ENCODE results near the gene EI24.
A peak's percentile ranks its signal among the peaks of the same experiment; 100 is the strongest.

Gene EI24

GRCh38 chr11:125583496-125583895, 14.2 kb downstream of the EI24 start:
- DNase-seq: no peak

DNA sequence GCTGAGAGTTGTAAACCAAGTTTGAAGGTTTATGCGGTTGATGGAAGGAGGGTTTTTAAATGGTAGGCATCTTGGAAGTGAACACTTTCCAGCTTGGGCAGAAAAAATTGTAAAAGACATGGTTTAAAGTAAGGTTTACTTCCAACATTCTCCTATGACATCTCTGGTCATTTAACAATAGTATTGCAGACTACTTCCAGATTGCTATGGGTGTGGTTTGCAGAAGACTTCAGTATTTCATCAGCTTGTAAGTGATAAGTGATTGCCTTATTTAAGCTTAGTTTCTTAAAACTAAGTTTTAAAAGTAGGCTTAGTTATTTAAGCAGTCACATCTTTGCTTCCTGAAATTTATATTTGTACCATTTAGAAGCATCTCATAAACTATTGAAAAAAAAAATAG, 16.2 kb downstream of the EI24 start:
- DNase-seq: no peak

DNA sequence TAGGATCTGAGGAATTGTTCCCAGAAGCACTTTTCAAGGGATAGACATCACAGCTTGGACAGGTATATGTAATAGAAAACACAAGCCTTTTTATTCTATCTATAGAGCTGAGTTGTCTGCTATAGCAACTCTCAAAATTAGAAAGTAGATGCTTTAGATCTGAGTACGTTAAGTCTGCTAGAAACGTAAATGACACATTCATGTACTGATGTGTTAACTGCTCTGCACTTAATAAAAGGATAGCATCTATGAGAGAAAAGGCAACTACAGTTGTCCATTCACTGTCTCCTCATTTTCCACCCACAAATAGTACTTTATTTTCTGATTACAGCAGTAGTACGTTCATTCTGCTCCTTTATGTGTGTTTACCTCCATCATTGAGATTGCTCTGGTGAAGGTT, 17.3 kb downstream of the EI24 start:
- DNase-seq: no peak

DNA sequence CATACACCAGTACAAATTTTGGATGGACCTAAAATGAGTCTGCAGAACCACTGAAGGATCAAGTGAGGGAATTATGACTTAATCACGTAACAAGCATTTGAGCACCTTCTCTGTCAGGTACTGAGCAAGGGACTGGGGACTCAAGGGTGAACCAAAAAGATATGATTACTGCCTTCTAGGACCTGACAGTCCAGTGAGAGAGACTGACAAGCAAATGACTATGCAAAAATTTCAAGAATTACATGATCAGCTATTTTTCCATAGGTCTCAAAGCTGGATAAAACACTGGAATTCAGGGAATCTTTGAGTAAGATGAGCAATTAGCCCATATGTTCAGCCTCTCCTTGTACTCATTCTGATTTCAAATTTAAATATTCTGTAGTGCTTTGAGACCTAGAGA, 18.2 kb downstream of the EI24 start:
- DNase-seq: no peak

- no peak for DNase-seq
Measured at GRCh38 chr11:125588505-125588904, 19.2 kb downstream of the EI24 start.

DNA sequence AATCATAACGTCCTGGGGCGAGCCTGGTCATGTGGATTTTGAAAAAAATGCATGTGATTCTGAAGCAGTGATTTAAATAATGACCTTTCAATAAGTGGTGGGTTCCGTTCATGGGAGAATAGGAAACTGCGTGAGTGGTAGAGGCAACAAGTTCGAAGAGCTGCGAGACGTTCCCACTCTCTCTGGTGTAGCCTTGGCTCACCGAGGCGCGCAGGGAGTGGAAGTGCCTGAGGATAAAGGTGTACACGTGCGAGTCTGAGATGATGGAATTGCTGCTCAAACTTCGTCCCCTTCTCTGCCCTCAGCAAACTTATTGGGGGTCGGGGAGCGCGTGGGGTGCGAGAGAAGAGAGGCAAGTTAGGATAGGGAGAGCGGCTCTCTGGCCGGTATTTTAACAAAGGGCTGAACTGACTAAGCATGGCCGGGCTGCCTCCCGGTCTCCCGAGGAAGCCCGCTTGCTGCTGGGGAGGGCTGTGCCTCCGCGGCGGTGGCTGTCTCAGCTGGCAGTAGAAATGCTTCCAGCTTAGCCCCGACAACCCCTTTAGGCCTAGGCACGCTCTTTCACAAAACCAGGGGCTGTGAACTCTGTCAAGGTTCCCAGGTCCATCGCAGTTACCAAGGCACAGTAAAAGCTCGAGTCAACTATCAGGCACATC, 22.5 kb downstream of the EI24 start:
- peak; percentile 39 for DNase-seq

DNA sequence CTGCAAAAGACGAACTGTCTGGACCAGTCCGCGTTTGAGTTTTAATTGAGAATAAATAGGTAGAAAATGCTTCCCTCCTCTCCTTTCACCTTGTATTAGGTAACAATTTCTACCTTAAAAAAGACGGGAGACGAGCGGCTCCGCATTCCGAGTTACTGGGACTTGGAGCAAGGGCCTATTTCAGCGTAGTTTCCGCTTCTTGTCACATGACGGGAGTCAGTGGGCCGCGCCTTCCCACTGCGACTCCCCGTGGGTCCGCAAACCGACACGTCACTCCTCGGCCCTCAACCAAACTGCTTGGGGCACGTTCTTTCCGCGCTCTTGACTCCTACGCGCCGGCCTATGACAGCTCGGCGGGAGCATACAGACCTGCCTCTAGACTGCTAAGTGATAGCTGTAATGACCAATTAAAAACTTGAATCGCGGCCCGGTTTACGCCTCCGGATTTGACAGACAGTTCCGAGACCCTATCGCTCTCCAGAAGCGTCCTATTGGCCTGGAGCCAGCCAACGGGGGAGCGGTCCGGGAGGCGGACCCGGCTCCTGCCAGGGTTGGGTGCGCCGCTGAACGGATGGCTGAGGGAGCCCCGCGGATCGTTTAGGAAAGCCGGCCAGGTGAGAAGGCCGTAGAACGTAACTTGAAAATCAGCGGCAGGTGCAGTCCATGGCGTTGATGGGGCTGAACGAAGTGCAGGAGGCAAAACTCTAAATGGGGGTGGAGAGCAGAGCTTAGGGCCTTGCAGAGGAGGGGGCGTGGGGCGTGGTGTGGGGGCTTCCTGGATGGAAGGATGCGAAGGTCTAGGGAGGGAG, 23.2 kb downstream of the EI24 start, which contains the start of gene STT3A:
STT3A (plus strand) TSS at position 548 of the 809 bp plus-strand sequence. CDS start 3,064 bp downstream, outside the sequence.
- peak; percentile 99 for DNase-seq

GRCh38 chr11:125593114-125593820, 24.0 kb downstream of the EI24 start:
- DNase-seq: no peak

- no peak for DNase-seq
Measured at GRCh38 chr11:125594958-125595357, 25.7 kb downstream of the EI24 start.

DNA sequence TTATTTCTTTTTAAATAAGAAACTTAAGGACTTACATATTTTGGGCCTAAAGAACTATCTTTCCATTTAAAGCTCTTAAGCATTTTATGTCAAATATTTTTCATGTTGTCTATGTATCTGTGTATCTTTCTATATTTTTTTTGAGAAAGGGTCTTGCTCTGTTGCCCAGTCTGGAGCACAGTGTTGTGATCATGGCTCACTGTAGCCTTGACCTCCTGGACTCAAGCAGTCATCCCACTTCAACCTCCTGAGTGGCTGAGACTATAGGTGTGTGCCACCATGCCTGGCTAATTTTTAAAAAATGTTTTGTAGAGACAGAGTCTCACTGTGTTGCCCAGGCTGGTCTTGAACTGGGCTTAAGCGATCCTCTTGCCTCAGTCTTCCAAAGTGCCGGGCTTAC, 31.4 kb downstream of the EI24 start:
- no peak for DNase-seq

DNA sequence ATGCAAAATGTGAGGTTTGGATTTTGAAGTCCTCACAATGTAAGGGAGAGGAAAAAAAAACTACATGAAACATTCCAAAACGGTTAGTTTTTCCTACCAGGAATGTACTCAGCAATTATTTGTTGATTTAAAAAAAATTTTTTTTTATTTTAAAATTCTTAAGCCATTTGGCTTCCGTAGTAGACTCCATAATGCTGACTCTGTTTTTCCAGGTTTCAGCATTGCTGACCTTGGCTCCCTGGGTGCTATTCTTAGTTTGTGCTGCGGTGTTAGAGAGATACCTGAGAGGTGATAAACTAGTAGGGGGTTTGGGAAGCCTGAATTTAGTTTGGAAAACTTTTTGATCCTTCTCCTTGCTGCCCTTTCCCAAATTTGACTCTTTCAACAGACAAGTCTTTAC, 33.9 kb downstream of the EI24 start:
- no peak for DNase-seq

- no peak for DNase-seq
Measured at GRCh38 chr11:125605417-125605816, 36.1 kb downstream of the EI24 start.

DNA sequence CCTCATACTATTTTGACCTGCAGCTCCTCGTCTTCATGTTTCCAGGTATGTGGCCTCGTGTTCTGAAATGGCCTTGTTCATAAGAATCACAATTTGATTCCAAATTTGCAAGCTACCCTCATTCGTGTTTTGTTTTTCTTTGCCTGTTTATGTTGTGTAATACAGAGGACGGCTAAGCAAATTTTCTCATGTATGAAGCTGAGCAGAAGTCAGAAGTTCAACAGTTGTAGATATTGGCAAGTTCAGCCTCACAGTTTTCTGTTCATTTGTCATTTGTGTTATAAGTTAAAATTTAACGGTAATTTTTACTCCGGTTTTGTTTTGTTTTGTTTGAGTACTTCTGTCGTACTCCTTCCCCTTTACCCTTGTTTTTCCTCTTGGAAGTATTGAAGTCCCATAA, 40.3 kb downstream of the EI24 start:
- no peak for DNase-seq

GRCh38 chr11:125618383-125618782, 49.1 kb downstream of the EI24 start:
- DNase-seq: no peak

DNA sequence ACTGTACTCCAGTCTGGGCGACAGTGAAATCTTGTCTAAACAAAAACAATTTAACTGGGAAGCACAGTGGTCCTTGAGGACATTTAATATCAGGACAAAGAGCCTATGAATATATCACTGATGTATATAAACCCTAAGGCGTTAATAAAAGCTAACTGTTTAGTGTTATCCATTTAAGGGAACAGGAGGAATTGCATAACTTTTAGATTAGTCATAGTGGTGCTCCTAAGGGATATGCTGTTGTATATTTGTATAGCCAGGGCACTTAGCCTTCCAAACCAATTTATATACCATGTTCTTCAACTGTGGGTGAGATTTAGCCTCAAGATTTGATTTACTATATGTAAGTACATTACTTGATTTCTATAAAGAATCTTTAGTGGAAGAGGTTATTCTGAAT, 52.7 kb downstream of the EI24 start:
- DNase-seq: no peak

DNA sequence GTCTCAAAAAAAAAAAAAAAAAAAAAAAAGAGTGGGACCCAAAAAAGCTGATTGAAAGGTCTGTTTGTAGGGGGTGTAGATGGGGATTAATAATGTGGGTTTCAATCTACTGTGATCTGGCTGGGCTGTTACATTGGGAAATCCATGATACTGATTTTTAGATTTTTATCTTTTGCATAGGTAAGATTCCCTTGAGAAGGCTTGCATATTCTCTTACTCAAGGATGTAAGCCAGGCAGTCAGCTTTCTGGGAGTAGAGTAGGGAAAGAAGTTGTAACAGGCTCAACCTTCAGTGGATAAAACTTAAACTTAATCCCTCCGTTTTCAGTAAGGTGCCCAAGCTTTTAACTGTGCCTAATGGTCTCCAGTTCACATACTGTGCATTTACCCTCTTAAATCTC, 53.8 kb downstream of the EI24 start:
- no peak for DNase-seq

- no peak for DNase-seq
Measured at GRCh38 chr11:125624756-125625213, 55.5 kb downstream of the EI24 start, which contains the start of gene CHEK1. Gene CHEK1, plus strand, starts transcription at chr11:125625163. Its CDS starts 1,606 bp downstream, at chr11:125626769.

DNA sequence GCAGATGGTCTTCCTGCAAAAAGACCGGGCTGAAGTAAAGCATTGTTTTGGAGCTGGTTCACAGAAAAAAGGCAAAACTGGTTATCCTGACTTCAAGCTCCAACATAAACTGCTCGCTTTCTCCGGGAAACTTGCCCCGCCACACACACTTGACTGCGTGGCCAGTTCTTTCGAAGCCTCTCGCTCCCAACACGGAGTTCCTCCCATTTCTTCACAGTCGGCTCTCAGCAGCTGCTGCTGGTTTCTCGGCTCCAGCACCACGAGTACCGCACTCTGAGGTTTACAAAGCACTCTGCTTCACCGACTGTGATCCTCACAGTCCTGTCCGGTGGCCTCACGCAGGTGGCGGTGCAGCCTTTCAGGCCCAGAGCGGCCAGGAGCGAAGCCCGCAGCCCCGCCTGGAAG, 56.0 kb downstream of the EI24 start:
- DNase-seq: no peak

GRCh38 chr11:125625630-125626287, 56.5 kb downstream of the EI24 start:
- DNase-seq: peak; percentile 87

- peak; percentile 54 for DNase-seq
Measured at GRCh38 chr11:125626288-125626950, 57.1 kb downstream of the EI24 start.

DNA sequence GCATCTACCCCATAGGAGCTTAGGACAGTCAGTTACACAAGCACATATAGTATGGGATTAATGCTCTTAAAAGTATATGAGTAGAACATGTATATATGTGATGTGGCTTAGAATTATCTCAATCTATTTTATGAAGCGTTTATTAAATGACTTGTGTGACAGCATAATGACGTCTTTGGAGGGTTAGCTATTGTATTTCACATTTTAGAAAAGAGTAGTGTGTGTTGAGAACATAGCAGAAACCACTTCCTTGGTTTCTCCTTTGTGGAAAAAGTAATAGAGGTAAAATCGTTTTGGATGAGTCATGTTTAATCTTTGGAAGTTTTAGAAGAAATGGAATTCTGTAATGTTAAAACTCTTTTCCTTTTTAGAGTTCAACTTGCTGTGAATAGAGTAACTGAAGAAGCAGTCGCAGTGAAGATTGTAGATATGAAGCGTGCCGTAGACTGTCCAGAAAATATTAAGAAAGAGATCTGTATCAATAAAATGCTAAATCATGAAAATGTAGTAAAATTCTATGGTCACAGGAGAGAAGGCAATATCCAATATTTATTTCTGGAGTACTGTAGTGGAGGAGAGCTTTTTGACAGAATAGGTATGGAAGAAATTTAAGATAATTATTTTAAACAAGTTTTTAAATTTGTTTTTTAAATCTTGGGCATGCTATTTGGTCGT, 58.1 kb downstream of the EI24 start:
- DNase-seq: no peak
